Astrocyte (in vitro differentiated cells and primary cell): Measurements from ENCODE around the gene URB1.

Source experiments
- EZH2 ChIP-seq: IDR thresholded peaks from 2 replicates; pipeline ENCODE4 v1.6.1; 2012; ENCODE audit warnings: mild to moderate bottlenecking, low read length, inconsistent platforms; ENCODE audit not compliant: insufficient read depth
- TF ChIP-seq, protein P1 (sequence below): IDR thresholded peaks from 2 replicates; pipeline ENCODE4 v1.5.1; 2011; ENCODE audit warnings: low read depth, mild to moderate bottlenecking, inconsistent platforms, low read length, moderate library complexity; ENCODE audit not compliant: insufficient read depth

DNA sequence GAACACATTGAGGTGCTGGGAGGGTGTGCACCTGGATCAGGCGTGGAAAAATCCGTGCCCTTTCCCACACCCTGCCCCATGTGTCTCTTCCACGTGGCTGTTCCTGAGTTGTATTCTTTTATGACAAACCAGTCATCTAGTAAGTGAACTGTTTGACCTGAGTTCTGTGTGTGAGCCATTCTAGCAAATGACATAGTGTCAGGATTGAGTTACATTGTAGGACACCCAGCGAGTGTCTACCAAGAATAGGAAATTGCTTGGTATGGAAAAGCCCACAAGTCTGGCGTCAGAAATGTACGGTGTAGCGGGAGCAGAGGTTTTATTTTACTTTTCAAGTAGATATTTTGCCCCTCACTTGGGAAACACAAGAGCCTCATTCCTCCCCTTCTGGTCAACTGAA is 95.4 kb downstream of the URB1 start:
- TF ChIP-seq, protein P1, sequence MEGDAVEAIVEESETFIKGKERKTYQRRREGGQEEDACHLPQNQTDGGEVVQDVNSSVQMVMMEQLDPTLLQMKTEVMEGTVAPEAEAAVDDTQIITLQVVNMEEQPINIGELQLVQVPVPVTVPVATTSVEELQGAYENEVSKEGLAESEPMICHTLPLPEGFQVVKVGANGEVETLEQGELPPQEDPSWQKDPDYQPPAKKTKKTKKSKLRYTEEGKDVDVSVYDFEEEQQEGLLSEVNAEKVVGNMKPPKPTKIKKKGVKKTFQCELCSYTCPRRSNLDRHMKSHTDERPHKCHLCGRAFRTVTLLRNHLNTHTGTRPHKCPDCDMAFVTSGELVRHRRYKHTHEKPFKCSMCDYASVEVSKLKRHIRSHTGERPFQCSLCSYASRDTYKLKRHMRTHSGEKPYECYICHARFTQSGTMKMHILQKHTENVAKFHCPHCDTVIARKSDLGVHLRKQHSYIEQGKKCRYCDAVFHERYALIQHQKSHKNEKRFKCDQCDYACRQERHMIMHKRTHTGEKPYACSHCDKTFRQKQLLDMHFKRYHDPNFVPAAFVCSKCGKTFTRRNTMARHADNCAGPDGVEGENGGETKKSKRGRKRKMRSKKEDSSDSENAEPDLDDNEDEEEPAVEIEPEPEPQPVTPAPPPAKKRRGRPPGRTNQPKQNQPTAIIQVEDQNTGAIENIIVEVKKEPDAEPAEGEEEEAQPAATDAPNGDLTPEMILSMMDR: no peak
- TF ChIP-seq EZH2: no peak
